HT1080 (cell line): Measurements from ENCODE around the gene TPO. TPM values are rescaled to one million over a fixed set of nuclear protein-coding genes. Genes with fewer than 3 reads are reported as not detected.
"Not testable (repeated sequence)": the region's sequence is repeated elsewhere in the genome, so short reads cannot be mapped to it uniquely, and the experiment has no call there.

Experiments used
- DNase-seq: peaks from one replicate; pipeline ENCODE4 v3.0.0-alpha.2; 2015; ENCODE audit warnings: low read depth
- total RNA-seq: library from RNA; depleted of rRNA; stranded (reverse); fragments of >200 nt; shearing (Covaris generic); gene quantifications from 2 replicates; pipeline ENCODE4 v1.2.3, GENCODE V29; 2014

TPO gene
- total RNA-seq, 1 experiment from 2014 or later: 0.43 TPM

GRCh38 chr2:1501038-1501851 is 88.0 kb downstream of the TPO start:
- no peak for DNase-seq

GRCh38 chr2:1501991-1502390 is 88.7 kb downstream of the TPO start:
- DNase-seq: no peak

- DNase-seq: no peak
Observed at GRCh38 chr2:1502891-1503304, 89.6 kb downstream of the TPO start.

GRCh38 chr2:1503471-1504310 is 90.4 kb downstream of the TPO start:
- DNase-seq: no peak

- DNase-seq: no peak
Observed at GRCh38 chr2:1504311-1504750, 91.1 kb downstream of the TPO start.

GRCh38 chr2:1505031-1505441 is 91.8 kb downstream of the TPO start:
- no peak for DNase-seq

- no peak for DNase-seq
Observed at GRCh38 chr2:1509271-1510065, 96.2 kb downstream of the TPO start.

- DNase-seq: no peak
Observed at GRCh38 chr2:1510176-1510575, 96.9 kb downstream of the TPO start.

- no peak for DNase-seq
Observed at GRCh38 chr2:1511455-1511854, 98.2 kb downstream of the TPO start.

- DNase-seq: no peak
Observed at GRCh38 chr2:1512321-1513289, 99.3 kb downstream of the TPO start.

- DNase-seq: no peak
Observed at GRCh38 chr2:1514391-1515072, 101.3 kb downstream of the TPO start.

GRCh38 chr2:1515073-1515430 is 101.8 kb downstream of the TPO start:
- no peak for DNase-seq

- DNase-seq: no peak
Observed at GRCh38 chr2:1515986-1516797, 102.9 kb downstream of the TPO start.

- DNase-seq: no peak
Observed at GRCh38 chr2:1516798-1517060, 103.5 kb downstream of the TPO start.

GRCh38 chr2:1517291-1517690 is 104.0 kb downstream of the TPO start:
- DNase-seq: not testable (repeated sequence)

GRCh38 chr2:1517786-1518185 is 104.5 kb downstream of the TPO start:
- no peak for DNase-seq

- no peak for DNase-seq
Observed at GRCh38 chr2:1518331-1518803, 105.1 kb downstream of the TPO start.

- no peak for DNase-seq
Observed at GRCh38 chr2:1518867-1519530, 105.7 kb downstream of the TPO start.
